CD4-positive, alpha-beta T cell treated with Interleukin-17A for 1 hour (primary cell): Measurements from ENCODE around the gene SEC14L1.

Source experiments
- DNase-seq: peaks from one replicate; pipeline ENCODE4 v3.0.0-alpha.2; 2020

Gene SEC14L1

DNA sequence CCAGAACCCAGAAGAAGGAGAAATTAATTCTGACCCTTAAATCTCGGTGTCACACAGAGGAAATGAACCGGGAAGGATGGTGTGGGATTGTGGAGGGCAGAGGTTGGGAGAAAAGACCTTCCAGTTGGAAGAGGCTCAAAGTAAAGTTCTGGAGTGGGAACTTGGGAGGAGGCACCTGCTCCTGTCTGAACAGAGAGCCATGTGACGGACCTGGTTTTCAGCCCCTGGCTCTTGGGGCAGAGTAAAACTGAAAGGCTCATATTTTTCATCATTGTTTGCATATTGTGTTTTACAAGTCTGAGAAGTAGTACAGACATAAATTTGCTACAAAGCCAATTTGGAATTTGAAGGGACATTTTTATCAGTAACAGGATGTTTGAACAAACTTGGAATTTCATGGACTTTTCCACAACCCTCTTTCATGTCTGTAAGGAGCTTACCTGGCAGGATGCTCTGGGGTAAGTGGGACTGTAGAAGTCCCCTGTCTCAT, 24.4 kb upstream of the SEC14L1 start:
- DNase-seq, result no peak

DNA sequence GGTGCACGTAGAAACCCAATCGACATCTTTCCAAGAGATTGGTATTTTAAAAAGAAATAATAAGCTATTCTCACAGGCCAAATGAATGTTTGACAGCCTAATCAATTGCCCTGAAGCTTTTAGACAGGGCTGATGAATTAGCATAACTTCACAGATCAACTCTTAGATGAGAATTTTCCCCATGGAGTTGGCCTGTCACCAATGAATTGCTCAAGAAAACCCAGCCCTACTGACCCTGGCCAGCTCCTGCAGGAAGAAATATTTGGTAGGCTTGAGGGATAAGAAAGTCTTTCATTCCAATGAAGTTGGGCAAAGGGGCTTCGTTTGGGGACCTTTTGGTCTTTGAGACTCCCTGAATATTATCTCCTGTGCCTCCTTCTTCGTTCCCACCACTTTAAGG, 23.4 kb upstream of the SEC14L1 start:
- DNase-seq, result no peak

DNA sequence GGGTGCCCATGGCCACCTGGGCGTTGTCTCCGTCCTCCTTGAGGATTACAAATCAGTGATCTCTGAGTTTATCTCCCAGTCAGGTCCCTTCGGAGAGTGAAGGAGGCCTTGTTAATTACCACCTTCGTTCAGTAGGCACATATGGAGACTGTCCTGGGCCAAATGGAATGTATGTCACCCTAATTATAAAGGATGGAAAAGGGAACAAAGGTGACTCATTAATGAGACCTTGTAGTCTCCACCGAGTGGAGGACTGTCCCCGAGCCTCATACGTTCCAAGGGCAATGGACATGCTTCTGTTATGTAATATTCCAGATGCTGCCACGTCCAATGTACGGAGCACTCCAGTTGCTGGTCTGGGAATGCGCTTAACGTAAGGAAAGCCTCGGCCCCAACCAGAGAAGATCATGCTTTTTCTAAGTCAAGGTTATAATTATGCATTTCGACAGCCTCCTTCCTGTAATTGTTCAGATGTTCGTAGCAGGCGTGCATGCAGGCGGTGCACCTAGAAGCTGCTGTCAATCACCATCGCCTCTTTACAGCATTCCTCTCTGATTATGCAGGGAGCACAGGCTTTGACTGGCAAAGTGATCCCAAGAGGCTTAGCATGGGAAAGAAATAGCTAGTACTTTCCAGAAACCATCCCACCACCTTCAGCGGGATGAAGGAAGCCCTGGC, 22.4 kb upstream of the SEC14L1 start:
- no peak for DNase-seq

DNA sequence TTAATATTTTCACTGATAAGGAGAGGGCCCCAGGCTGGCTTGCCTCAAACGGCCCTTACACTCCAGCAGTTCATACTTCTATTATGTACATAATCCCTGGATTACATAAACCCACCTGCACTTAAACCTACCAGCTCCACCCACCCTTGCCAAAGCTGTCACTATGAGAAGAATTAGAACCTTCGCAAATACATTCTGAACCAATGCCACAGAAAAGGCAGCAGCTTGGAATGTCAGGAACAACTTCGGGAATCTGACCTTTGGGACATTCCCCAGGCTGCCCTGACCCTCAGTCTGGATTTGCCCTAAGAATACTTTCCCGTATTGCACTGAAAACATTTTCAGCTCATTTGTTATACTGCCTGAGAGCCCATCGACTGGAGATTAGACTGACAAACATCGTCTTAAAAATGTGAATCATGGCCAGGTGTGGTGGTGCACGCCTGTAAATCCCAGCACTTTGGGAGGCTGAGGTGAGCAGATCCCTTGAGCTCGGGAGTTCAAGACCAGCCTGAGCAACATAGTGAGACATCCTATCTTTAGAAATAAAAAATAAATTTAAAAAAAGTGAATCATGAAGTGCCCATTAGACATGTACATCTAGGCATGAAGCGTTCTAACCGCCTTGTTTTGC, 21.0 kb upstream of the SEC14L1 start:
- DNase-seq, result no peak

DNA sequence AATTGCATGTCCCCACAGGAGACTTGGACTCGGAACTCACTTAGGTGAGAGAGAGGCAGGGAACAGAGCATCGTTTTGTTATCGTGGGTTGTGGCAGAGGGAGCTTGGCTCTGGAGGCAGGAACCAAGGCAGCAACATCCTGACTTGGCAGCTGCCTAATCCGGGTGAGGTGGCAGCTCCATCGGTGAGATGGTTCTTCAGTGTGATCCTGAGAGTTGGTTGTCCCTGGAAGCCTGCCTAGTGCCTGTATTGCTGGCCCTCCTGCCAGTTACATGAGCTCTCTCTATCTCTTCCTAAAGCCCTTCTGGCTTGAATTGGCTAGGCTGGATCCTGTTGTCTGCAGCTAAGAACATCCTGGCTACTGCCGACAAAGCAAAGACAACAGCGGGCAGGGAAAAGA, 19.9 kb upstream of the SEC14L1 start:
- DNase-seq, result no peak

DNA sequence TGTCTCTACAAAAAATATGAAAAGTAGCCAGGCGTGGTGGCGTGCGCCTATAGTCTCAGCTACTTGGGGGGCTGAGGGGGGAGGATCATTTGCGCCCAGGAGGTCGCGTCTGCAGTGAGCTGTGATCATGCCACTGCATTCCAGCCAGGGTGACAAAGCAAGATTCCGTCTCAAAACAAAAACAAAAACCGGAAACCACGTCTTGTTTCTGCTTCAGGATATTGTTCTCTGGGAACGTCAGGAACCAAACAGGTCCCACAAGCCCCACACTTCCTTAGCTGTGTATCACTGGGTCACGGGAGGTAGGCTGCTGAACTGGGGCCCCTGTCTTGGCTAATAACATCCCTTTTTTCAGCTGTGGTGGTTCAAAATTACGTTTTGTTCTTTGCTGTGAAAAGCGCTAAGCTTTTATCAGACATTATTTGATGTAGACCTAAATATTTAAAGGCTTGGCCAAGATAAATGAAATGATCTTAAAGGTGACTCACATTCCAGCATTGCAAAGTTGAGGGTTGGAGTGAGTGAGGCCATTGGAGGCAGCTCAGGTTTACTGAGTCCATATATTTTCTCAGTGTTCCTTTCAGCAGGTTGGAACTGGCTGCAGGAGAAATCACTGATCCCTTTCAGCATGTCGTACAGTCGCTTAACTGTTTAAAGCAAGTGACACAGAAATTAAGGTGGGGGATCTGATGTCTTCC, 16.4 kb upstream of the SEC14L1 start:
- DNase-seq, result no peak

DNA sequence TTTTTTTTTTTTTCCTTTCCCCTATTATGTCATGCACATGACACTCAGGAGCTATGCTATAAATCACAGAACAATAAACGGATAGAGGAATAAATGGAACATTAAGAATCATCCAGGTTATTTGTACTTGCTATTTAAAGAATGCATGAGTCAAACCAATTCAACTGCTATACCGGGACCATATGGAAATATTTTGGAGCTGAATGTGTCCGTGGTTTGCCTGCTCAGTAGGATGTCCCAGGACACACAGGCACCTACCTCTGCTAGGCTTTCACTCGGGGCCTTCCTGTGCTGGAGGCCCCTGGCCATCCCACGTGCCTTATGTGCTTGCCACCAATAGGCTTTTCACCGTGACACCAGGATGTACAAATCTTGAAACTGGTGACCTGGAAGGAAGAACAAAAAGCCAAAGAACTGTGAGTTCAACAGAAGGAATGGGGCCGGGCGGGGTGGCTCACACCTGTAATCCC, 15.3 kb upstream of the SEC14L1 start:
- DNase-seq, result no peak

DNA sequence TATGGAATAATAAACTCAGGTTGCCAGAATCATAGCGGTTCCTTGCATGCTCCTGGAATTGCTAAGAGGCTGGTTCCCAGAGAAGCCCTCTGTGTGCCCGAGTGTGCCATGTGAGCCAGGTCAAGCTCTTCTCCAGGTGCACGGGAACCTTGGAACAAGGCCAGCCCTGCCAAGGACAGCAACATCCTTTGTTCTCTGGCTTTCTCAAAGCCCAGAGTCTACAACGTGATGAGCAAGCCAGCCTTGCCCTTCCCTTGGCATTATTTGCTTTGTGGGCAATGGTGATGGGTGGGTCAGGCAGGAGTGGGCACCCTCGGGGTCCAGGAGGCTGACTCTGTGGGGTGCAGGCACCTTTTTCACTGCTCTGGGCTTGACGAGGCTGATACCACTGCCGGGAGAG, 14.2 kb upstream of the SEC14L1 start:
- DNase-seq, result no peak

DNA sequence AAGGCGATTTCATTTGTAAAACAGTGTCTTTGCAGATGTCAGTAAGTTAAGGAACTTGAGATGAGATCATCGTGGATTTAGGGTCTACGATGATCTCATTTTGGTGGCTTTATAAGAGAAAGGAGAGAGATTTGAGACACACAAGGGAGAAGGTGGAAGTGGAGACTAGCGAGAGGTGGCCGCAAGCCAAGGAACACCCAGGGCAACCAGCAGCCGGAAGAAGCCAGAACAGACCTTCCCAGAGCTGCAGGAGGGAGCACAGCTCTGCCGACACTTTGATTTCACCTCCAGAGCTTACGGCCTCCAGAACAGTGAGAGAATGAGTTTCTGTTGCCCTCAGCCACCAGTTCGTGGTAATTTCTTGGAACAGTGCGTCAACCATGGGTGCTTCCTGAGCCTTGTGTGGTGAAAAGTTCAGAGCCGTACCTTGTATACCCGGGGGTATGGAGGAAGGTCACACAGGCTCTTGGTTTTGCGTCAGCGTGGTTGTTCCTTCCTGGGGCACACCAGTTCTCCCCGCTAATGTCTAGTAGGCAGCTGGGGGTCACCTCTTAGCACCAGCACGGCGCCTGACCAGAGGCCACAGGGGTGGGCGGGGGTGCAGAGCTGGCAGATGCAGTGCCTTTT, 12.9 kb upstream of the SEC14L1 start:
- peak; percentile 73 for DNase-seq

DNA sequence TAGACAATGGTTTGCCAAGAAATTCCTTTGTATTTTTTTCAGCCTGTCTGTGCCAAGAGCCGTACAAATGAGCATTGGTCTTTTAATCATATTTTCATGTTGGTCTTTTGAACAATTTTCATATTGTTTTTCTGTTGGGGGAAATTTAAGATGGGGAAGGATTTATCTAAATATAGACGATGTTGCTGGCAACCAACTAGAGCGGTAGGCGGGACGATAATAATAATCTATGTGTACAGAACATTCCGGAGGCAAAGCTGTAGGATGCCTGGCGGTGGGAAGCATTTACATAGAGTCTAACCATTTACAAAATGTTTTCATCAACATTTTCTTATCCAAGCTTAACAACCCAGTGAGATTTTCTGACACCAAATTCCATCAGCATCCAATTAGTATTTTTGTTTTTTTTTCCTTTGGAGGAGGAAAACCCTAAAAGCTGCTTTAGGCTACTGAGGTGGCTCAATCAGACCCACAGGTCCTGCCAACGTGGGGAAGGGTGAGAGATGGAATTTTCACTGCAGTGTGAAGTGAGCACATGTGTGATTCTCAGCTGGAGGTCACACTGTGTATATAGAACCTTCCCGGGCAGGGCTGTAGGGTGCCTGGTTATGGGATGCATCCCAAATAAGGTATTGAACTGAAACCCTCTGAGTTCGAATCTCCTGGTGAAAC, 11.7 kb upstream of the SEC14L1 start:
- DNase-seq, result no peak

DNA sequence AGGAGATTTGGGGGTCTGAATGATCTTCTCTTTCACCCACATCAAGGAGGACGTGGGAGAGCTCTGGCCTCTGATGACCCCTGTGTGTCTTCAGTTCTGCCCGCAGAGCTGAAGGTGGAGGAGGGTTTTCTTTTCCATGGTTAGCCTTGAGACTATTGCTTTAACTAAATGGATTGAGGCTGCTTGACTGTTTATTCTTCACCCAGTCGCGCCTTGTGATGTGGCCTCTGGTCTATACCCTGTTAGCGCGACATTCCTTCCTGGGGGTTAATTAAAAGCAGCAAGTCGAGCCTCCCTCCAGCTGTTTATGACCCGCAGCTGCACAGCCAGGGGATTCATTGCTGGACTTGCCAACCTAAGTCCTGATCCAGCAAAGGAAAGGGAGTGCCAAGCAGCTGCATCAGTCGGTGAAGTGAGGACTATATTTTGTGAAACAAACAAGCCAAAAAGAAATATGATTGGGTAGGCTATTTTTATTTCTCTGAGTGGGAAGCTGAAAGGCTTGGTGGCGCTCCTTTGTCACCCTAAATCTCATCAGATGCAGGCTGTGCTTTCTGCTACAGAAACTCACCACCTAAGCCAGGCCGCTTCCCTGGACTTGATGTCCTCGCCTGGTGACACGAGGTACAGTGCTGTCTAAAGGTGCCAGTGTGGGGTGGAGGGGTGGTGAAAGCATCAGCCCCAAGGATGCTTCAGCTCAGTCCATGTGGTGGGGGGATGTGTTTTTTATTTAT, 11.0 kb upstream of the SEC14L1 start:
- DNase-seq, result no peak

DNA sequence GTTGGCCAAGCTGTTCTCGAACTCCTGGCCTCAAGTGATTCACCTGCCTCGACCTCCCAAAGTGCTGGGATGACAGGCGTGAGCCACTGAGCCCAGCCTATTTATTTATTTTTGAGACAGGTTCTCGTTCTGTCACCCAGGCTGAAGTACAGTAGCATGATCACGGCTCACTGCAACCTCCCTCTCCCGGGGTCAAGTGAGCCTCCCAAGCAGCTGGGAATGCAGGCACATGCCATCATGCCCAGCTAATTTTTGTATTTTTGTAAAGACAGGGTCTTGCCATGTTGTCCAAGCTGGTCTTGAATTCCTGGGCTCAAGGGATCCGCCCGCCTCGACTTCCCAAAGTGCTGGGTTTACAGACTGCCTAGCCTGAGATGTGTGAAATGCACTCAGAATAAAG, 10.2 kb upstream of the SEC14L1 start:
- DNase-seq, result no peak

DNA sequence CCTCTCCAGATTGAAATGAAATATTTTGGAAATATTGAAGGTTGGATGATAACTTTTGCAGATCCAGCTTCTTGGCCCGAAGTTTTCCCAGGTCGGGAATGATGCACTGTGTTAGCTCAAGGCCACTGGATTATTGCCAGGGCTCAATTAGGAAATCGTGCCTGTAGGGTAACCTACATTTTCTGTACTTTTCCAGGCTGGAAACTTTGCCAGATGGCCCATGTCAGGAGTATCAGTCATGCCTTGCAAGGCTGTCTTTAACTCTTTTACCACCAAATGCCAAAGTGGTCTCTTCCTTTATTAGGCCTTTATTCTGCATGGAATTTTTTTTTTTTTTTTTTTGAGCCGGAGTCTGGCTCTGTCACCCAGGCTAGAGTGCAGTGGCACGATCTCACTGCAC, 8.9 kb upstream of the SEC14L1 start:
- no peak for DNase-seq

DNA sequence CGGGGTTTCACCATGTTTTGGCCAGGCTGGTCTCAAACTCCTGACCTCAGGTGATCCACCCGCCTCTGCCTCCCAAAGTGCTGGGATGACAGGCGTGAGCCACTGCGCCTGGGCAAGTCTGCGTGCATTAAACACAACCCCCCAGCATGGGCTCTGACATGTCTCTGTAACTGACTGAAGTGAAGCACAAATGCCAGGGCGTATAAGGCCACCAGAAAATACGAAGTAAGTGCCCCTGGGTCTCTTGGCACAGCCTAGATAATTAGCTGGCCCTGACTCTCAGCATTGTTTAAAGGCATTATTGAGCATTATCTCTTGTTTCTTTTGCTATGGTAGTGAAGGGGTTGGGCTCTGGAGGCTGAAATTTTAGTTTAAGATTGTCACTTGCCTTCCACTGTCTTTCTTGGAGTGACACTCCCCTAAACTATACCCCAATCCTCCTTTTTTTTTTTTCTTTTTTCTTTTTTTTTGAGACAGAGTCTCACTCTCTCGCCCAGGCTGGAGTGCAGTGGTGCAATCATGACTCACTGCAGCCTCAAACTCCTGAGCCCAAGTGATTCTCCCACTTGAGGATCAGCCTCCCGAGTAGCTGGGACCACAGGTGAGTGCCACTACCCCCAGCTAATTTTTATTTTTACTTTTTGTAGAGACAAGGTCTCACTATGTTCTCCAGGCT, 8.2 kb upstream of the SEC14L1 start:
- DNase-seq, result no peak

DNA sequence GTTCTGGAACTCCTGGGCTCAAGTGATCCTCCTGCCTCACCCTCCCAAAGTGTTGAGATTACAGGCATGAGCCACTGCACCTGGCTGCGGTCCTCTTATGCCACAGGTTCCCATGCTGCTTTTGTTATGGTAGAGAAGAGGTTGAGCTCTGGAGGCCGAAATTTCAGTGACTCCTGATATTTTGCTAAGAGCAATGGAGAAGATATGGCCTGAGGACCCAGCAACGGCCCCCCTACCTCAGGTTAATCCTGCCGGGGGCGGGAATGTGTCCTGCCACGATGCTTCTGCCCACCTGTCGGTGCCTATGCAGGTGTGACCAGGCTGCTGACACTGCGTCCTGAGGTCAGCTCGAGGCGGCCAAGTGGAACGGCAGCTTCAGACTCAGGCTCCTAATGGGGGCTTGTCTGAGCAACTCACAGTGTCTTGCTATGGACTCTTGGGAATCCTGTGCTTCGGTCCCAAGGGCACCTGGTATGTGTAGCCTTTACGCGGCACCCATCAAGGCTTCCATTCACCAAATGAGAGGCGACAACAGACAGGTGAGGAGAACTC, 7.6 kb upstream of the SEC14L1 start:
- no peak for DNase-seq

DNA sequence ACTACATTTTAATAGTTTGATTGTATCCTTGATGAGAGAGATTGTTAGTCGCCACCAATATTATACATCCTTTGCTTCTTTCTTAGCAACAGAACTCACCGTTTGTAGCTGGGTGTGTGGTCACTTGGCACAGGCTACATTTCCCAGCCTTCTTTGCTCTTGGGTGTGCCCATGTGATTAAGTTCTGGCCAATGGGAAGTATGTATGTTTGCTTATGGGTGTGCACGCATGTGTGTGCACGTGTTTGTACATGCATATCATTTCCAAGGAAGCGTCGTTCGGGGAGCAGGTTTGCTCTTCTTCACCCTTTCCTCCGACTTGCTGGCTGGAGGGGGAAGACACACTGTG, 4.4 kb upstream of the SEC14L1 start:
- DNase-seq, result no peak

DNA sequence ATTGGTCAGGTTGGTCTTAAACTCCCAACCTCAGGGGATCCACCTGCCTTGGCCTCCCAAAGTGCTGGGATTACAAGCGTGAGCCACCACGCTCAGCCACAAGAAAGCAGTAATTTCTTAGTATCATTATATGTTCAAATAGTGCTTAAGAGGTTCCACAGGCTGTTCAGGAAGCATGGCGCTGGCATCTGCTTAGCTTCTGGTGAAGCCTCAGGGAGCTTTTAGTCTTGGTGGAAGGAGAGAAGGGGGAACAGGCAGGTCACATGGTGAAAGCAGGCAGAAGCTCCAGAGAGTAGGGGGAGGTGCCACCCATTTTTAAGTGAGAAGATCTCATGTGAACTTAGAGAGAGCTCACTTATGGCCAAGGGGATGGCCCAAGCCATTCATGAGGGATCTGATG, 3.7 kb upstream of the SEC14L1 start:
- no peak for DNase-seq

DNA sequence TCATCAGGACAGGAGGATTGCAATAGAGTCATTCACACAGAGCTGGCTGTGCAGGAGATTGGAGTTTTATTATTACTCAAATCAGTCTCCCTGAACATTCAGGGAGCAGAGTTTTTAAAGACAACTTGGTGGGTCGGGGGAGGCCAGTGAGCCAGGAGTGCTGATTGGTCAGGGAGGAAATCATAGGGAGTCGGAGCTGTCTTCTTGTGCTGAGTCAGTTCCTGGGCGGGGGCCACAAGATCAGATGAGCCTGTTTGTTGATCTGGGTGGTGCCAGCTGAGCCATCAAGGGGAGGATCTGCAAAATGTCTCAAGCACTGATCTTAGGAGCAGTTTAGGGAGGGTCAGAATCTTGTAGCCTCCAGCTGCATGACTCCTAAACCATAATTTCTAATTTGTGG, 2.9 kb upstream of the SEC14L1 start:
- DNase-seq, result peak; percentile 43

DNA sequence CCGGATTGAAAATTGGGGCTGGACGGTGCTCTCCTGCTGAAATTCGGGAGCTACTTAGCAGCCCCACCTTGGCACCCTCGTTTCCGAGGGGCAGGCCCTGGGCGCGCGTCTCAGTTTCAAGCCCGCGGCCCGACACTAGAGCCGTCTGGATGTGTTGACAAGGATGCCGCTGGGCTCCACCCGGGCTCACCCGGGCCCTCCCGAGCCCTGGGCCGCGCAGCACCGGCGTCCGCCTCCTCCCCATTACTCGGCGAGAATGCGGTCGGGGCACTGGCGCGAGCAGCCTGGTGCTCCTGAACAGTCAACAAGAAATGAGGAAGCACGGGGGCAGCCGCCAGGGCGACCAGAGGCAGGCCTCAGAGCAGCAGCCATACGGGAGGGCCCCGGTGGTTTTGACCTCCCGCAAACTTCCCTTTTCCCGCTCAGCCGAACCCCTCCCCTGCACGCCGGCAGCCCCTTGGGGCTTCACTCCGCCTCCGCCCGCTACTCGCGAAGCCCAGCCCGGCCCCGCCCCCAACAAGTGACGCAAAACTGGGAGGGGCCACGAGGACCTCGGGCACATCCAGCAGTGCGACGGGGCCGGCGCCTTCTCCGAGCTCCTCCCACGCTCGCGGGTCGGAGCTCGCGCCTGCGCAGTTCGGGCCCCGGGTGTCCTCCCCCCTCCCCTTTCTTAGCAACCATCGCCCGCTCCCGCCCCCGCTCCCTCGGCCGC, 447 bp upstream of the SEC14L1 start:
- peak; percentile 98 for DNase-seq

DNA sequence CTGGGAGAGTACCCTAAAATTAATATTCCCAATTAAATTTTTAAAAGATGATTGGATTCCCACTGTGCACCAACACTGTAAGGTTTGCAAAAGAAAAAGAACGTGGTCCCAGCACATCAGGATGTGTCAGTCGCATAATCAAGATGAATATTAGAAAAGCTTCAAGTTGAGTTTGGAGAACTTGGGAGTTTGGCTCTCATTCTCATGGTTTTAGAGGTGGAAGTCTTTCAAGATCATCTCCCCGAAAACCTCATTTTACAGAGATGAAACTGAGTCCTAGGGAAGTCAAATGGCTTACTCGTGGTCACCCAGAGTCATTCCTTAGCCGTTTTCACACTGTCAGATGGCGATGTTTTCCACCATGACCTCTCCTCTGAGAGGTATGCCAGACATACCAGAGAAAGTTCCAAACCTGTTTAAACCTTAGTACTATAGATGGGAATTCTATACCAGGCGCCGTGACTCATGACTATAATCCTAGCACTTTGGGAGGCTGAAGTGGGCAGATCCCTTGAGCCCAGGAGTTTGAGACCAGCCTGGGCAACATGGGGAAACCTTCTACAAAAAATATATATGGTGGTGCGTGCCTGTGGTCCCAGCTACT, 1.2 kb downstream of the SEC14L1 start:
- DNase-seq, result no peak
